Upper lobe of left lung (tissue), 4 donors: ENCODE results near the gene PPP6R3.

Source experiments
- POLR2AphosphoS5 ChIP-seq, 2 donors: sonication (generic); formaldehyde crosslinking; IDR thresholded peaks; one replicate each; pipeline ENCODE4 v1.5.1; 2017; ENCODE audit warnings: antibody characterized with exemption in 2 of 2
- TF ChIP-seq, protein P1 (sequence below), 6 experiments: fragments of 450-650 bp in 4 of 6; fragments of 200-600 bp in 2 of 6; sonication (generic) in 2 of 6; IDR thresholded peaks; one replicate each; pipeline ENCODE4 v1.5.1; 2016 to 2019; ENCODE audit warnings: antibody characterized with exemption in 6 of 6

DNA sequence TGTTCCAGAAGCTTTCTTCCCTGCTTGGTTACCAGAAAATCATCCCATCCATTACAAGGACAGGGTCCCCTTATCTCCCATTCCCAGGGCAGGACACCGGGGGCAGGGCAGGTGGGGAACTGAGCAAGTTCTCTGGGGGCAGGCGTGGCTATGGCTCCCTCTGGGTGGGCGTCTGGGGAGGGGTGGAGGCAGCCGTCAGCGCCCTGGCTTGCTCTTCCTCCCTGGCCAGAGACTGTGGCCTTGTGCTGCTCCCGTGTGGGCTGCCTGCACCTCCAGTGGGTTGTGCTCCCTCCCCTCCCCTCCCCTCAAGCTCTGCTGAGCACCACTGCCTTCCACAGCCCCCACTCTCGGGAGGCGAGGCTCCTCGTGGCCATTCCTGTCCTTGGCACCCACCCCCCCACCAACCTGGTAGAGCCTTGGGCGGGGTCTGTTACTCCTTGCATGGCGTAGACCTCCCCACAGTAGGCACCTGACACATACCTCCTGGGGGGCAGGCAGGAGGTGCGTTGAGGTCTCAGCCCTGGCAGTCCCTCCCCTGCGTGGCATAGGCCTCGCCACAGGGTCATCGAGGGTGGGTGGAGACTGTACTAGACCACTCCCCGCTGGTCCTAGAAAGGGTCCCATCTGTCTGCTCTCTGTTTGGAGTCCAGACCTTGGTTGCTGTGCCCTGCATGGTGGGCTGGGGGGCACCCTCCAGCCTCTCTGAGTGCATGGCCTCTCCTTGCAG, 24.2 kb upstream of the PPP6R3 start:
- TF ChIP-seq POLR2AphosphoS5 (IDR thresholded peaks at IDR 0.05): no peak
- TF ChIP-seq, protein P1, sequence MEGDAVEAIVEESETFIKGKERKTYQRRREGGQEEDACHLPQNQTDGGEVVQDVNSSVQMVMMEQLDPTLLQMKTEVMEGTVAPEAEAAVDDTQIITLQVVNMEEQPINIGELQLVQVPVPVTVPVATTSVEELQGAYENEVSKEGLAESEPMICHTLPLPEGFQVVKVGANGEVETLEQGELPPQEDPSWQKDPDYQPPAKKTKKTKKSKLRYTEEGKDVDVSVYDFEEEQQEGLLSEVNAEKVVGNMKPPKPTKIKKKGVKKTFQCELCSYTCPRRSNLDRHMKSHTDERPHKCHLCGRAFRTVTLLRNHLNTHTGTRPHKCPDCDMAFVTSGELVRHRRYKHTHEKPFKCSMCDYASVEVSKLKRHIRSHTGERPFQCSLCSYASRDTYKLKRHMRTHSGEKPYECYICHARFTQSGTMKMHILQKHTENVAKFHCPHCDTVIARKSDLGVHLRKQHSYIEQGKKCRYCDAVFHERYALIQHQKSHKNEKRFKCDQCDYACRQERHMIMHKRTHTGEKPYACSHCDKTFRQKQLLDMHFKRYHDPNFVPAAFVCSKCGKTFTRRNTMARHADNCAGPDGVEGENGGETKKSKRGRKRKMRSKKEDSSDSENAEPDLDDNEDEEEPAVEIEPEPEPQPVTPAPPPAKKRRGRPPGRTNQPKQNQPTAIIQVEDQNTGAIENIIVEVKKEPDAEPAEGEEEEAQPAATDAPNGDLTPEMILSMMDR (IDR thresholded peaks at IDR 0.05): no peak
